Body of pancreas (tissue), 4 donors: ENCODE measurements around the gene KRTAP4-5. TPM values are rescaled to one million over a fixed set of nuclear protein-coding genes. Genes with fewer than 3 reads are reported as not detected.
"Not testable (repeated sequence)": the region's sequence is repeated elsewhere in the genome, so short reads cannot be mapped to it uniquely, and the experiment has no call there.

Experiments
- ATAC-seq: fragments of 150-250 bp; one replicate; pipeline ENCODE4 v1.9.1; 2016
- DNase-seq, 4 donors: peaks; one replicate each; pipeline ENCODE4 v3.0.0-alpha.2; 2019
- H3K27ac ChIP-seq, 4 donors: fragments of 200-600 bp; sonication (generic); 1 replicate in 3 of 4; 2 replicates in 1 of 4; pipeline versions ENCODE4 v1.5.1 to v1.6.1; 2016 to 2019; ENCODE audit warnings: mild to moderate bottlenecking in 1 of 4, mixed read lengths in 1 of 4, moderate library complexity in 1 of 4
- H3K27me3 ChIP-seq, 2 donors: fragments of 200-600 bp; sonication (generic); one replicate each; pipeline ENCODE4 v1.6.0; 2016; ENCODE audit warnings: mild to moderate bottlenecking in 1 of 2
- H3K36me3 ChIP-seq, 2 donors: fragments of 200-600 bp; sonication (generic); replicated peaks in 1 of 2; 2 replicates each; pipeline ENCODE4 v1.5.1; 2016; ENCODE audit warnings: low read depth in 2 of 2; ENCODE audit not compliant: insufficient read depth in 1 of 2
- H3K4me1 ChIP-seq: fragments of 200-600 bp; sonication (generic); one replicate; pipeline ENCODE4 v1.6.0; 2016
- H3K4me3 ChIP-seq, 2 donors: fragments of 200-600 bp; sonication (generic); 1 replicate in 1 of 2; 2 replicates in 1 of 2; pipeline ENCODE4 v1.5.1; 2016 to 2019
- H3K9me3 ChIP-seq, 3 donors: fragments of 200-600 bp; sonication (generic); 1 replicate in 2 of 3; 2 replicates in 1 of 3; pipeline ENCODE4 v1.5.1; 2016
- CTCF ChIP-seq, 7 experiments: fragments of 450-650 bp in 4 of 7; fragments of 200-600 bp in 3 of 7; sonication (generic) in 3 of 7; IDR thresholded peaks; one replicate each; pipeline ENCODE4 v1.5.1; 2016 to 2019; ENCODE audit warnings: antibody characterized with exemption in 7 of 7
- POLR2A ChIP-seq, 3 donors: fragments of 450-650 bp; IDR thresholded peaks; one replicate each; pipeline ENCODE4 v1.6.1; 2016; ENCODE audit warnings: antibody characterized with exemption in 3 of 3, mild to moderate bottlenecking in 2 of 3
- WGBS, 2 donors: methylation state at CpG; one replicate each; pipeline ENCODE4 v1.1.5; 2017; 5-methylcytosine and 5-hydroxymethylcytosine counted together
- intact Hi-C: fragments of 100-400 bp; cut with DNase I; formaldehyde crosslinking; loops from one replicate; pipeline ENCODE4 v1.15.1; 2023
- total RNA-seq, 2 donors: library from RNA; depleted of rRNA; stranded (reverse); fragments of >200 nt; gene quantifications; one replicate each; pipeline ENCODE4 v1.1.0, GENCODE V29; 2016

KRTAP4-5 gene
- total RNA-seq, 2 donors from 2014 or later: not detected

DNA sequence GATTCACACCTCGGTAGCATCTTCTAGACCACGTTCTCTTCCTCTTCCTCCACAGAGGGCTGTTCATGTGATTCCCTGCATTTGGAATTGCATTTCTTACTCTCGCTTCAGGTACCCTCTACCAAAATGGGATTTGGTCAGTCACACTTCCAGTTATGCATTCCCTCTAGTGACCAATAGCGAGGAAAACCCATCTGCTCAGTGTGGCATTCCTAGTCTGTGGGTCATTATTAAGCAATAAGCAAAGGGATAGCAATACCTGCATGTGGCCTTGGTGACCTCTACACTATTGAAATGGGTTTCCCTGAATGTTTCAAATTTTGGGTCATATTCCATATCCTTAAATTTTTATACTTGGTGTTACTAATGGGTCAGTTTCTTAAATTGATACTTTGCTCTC, 401 bp upstream of the KRTAP4-5 start:
- Histone ChIP-seq H3K27me3 (no peaks in the 10 kb centered on the region), H3K27ac (no peak overlapping the region), H3K36me3 (no peaks in the 10 kb centered on the region), H3K9me3 (no peaks in the 10 kb centered on the region), H3K4me1 (no peaks in the 10 kb centered on the region), H3K4me3 (no peak overlapping the region)
- no peak for TF ChIP-seq POLR2A (IDR thresholded peaks at IDR 0.05)
- TF ChIP-seq CTCF (IDR thresholded peaks at IDR 0.05): no peak
- DNase-seq (no peak), ATAC-seq (no peak)
- intact Hi-C loops: no loop called here
- 71 to 83% methylated on average over 4 of the region's 4 CpGs for WGBS, 2 donors

GRCh38 chr17:41148971-41149651, 514 bp downstream of the KRTAP4-5 start:
- 60 to 77% methylated on average over 8 to 10 of the region's 10 CpGs for WGBS, 2 donors
- H3K4me1 ChIP-seq, H3K27ac ChIP-seq, H3K4me3 ChIP-seq, H3K36me3 ChIP-seq, H3K27me3 ChIP-seq, ATAC-seq, H3K9me3 ChIP-seq, intact Hi-C loops, DNase-seq: not testable (repeated sequence)

DNA sequence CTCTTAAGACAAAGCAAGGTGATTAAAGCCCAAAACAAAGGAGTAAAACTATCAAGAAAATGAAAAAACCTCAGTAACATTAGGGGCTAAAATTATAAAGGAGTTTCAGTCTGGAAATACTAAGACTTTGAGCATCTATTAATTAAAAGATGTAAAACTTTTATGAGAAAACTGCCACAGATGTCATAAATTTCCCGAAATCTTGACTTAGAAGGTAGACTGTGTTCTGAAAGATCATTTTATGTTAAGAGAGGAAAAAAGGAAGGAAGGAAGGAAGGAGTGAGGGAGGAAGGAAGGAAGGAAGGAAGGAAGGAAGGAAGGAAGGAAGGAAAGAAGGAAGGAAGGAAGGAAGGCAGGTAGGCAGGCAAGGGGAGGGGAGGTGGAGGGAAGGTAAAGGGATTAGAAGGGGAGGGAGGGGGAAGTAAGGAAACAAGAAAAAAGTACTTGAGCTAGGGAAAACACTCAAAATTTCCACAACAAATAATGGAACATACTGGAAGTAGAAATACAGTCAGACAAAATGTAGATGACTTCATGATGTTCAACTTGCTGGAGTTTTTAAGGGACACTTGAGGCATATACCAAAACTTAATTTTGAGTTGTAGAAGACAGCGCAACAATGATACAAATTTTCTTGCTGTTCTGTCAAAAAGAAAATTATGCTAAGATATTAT, 2.0 kb downstream of the KRTAP4-5 start:
- Histone ChIP-seq H3K27me3 (no peaks in the 10 kb centered on the region), H3K4me3 (no peak overlapping the region), H3K9me3 (no peaks in the 10 kb centered on the region), H3K36me3 (no peaks in the 10 kb centered on the region), H3K4me1 (no peaks in the 10 kb centered on the region), H3K27ac (no peak overlapping the region)
- WGBS, 2 donors: 83 to 91% methylated on average over 2 of the region's 2 CpGs
- ATAC-seq: no peak
- intact Hi-C loops: no loop called here
- TF ChIP-seq POLR2A (IDR thresholded peaks at IDR 0.05): no peak
- no peak for TF ChIP-seq CTCF (IDR thresholded peaks at IDR 0.05)
- no peak for DNase-seq

DNA sequence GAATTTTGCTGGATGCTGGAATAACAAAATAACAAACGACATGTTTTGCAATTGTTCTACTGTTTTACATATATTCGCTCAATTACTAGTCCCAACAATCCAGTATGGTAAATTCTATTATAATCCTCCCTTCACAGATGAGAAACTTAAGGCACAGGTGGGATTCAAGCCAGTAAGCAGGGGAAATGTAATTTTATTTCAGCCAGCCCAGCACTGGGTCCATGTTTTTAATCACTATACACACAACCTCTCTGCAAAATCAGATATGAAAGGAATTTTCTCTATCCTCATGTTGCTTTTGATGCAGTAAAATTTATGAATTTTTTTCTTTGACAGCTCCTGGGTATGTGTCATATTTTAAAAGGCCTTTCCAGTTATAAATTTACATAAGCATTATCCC, 4.4 kb downstream of the KRTAP4-5 start:
- 54 to 70% methylated on average over 2 of the region's 2 CpGs for WGBS, 2 donors
- TF ChIP-seq POLR2A (IDR thresholded peaks at IDR 0.05): no peak
- Histone ChIP-seq H3K4me1 (no peaks in the 10 kb centered on the region), H3K27me3 (no peaks in the 10 kb centered on the region), H3K27ac (no peak overlapping the region), H3K9me3 (no peaks in the 10 kb centered on the region), H3K4me3 (no peak overlapping the region), H3K36me3 (no peaks in the 10 kb centered on the region)
- intact Hi-C loops: no loop called here
- ATAC-seq (no peak), DNase-seq (no peak)

- H3K36me3 ChIP-seq: no peaks in the 10 kb centered on the region
- H3K27me3 ChIP-seq: no peaks in the 10 kb centered on the region
- no peak overlapping the region for H3K27ac ChIP-seq
- ATAC-seq: no peak
- H3K9me3 ChIP-seq: no peaks in the 10 kb centered on the region
- no peak for DNase-seq
- no peaks in the 10 kb centered on the region for H3K4me1 ChIP-seq
- intact Hi-C loops: no loop called here
- TF ChIP-seq CTCF (IDR thresholded peaks at IDR 0.05) (no peak), POLR2A (IDR thresholded peaks at IDR 0.05) (no peak)
- H3K4me3 ChIP-seq: no peak overlapping the region
- WGBS, 2 donors: 77 to 79% methylated on average over 1 of the region's 1 CpG
Observed at GRCh38 chr17:41144846-41145245, 4.8 kb downstream of the KRTAP4-5 start.

GRCh38 chr17:41141361-41141760, 8.3 kb downstream of the KRTAP4-5 start:
- Histone ChIP-seq H3K27me3 (no peaks in the 10 kb centered on the region), H3K4me3 (no peak overlapping the region), H3K36me3 (no peaks in the 10 kb centered on the region), H3K9me3 (no peaks in the 10 kb centered on the region), H3K4me1 (no peaks in the 10 kb centered on the region), H3K27ac (no peak overlapping the region)
- DNase-seq (no peak), ATAC-seq (no peak)
- TF ChIP-seq CTCF (IDR thresholded peaks at IDR 0.05): no peak
- no peak for TF ChIP-seq POLR2A (IDR thresholded peaks at IDR 0.05)
- intact Hi-C loops: no loop called here
